MM.1S (cell line): ENCODE measurements around the gene SNX7.

Experiments used
- EZH2 ChIP-seq: fragments of 300-600 bp; sonication (generic); optimal IDR thresholded peaks from 2 replicates; pipeline ENCODE3; 2017; ENCODE audit warnings: low read depth, mild to moderate bottlenecking, antibody characterized with exemption, low read length, mixed read lengths
- TF ChIP-seq, protein P1 (sequence below): fragments of 300-600 bp; sonication (generic); IDR thresholded peaks from 2 replicates; pipeline ENCODE4 v1.5.1; 2016; ENCODE audit warnings: antibody characterized with exemption, low read length, mixed read lengths

DNA sequence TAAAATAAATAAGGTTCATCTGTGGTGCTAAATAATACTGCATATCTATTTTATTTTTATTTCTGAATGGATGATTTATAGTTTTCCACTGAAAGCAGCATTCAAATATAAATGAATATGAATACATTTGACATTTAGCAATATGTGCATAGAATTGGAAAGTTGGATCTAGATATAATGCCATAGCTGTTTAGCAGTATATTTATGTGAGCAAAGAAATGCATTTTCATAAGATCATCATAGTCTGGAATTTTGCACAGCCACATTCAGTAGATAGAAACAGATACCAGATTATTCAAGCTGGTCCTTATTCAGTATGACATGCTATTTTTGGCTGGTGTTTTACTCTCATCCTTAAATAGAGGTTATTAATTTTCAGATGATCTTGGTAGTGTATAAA is 46.0 kb downstream of the SNX7 start:
- TF ChIP-seq, protein P1, sequence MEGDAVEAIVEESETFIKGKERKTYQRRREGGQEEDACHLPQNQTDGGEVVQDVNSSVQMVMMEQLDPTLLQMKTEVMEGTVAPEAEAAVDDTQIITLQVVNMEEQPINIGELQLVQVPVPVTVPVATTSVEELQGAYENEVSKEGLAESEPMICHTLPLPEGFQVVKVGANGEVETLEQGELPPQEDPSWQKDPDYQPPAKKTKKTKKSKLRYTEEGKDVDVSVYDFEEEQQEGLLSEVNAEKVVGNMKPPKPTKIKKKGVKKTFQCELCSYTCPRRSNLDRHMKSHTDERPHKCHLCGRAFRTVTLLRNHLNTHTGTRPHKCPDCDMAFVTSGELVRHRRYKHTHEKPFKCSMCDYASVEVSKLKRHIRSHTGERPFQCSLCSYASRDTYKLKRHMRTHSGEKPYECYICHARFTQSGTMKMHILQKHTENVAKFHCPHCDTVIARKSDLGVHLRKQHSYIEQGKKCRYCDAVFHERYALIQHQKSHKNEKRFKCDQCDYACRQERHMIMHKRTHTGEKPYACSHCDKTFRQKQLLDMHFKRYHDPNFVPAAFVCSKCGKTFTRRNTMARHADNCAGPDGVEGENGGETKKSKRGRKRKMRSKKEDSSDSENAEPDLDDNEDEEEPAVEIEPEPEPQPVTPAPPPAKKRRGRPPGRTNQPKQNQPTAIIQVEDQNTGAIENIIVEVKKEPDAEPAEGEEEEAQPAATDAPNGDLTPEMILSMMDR = no peak
- no peak for TF ChIP-seq EZH2
